HL-60 (cell line): ENCODE measurements around the gene CASTOR1.

Source experiments
- DNase-seq, 2 experiments: peaks; one replicate each; pipeline ENCODE4 v3.0.0-alpha.2; 2010 to 2020; ENCODE audit warnings: low read depth in 1 of 2, low spot score in 1 of 2
- H3K27ac ChIP-seq: fragments of 250-450 bp; sonication (Bioruptor Pico); replicated peaks from 2 replicates; pipeline ENCODE4 v1.5.1; 2020; ENCODE audit warnings: mild to moderate bottlenecking, moderate library complexity
- H3K27me3 ChIP-seq: fragments of 250-450 bp; sonication (Bioruptor Pico); 2 replicates; pipeline ENCODE4 v1.5.1; 2021; ENCODE audit warnings: mild to moderate bottlenecking, moderate library complexity; ENCODE audit not compliant: insufficient read depth, poor library complexity, severe bottlenecking
- H3K4me3 ChIP-seq: replicated peaks from 2 replicates; pipeline ENCODE4 v1.5.1; 2011; ENCODE audit warnings: mild to moderate bottlenecking, control low read depth, low read length; ENCODE audit not compliant: insufficient read depth
- GABPA ChIP-seq: IDR thresholded peaks from 2 replicates; pipeline ENCODE4 v1.6.1; 2012; ENCODE audit warnings: low read depth
- POLR2AphosphoS5 ChIP-seq: IDR thresholded peaks from 2 replicates; pipeline ENCODE4 v1.6.1; 2012; ENCODE audit warnings: low read depth
- REST ChIP-seq: IDR thresholded peaks from 2 replicates; pipeline ENCODE4 v1.6.1; 2012; ENCODE audit warnings: low read depth; ENCODE audit not compliant: insufficient replicate concordance
- SPI1 ChIP-seq: IDR thresholded peaks from 2 replicates; pipeline ENCODE4 v1.6.1; 2012; ENCODE audit warnings: low read depth, mild to moderate bottlenecking, borderline replicate concordance
- TF ChIP-seq, protein P1 (sequence below): IDR thresholded peaks from one replicate; pipeline ENCODE4 v1.5.1; 2011; ENCODE audit warnings: low read length, control low read depth, inconsistent platforms; ENCODE audit not compliant: insufficient read depth

CASTOR1 gene

DNA sequence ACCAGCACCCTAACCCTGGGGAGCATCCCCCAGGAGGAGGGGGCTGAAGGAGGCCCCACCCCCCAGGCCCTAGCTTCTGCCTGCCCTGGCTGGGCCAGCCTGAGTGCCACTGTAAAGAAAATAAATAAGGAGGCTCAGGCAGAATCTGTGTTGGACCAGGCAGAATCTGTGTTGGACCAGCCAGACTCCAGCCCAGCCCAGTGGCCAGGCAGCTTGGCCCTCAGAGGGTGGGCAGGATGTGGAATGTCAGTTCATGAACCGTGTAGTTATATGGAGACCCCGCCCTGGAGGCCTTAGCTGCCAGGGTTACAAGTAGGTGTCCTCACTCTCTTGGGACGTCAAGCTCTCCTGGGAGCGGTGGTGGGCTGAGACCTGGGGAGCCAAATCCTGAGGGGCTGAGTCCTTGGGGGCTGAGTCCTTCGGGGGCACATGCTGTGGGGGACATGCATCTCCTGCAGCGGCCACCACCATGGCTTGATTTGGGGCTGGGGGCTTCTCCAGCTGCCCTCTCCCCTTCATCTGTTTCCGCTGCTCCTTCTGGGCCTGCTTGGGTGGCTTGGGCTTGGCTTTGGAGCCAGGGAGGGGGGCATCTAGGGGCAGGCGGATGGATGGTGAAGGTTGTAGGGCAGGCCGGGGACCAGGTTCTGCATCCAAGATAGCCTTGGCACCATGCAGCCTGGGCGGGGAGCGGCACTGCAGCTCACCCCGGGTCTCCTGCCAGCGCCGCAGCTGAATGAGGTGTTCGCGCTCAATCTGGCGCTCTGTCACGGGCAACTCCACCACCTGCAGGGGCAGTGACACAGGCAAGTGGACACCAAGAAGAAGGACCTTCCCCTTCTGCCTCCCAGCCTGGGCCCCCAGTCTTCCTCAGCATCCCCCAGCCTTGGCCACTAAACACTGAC, 3.0 kb upstream of the CASTOR1 start:
- no peak for TF ChIP-seq GABPA
- TF ChIP-seq, protein P1, sequence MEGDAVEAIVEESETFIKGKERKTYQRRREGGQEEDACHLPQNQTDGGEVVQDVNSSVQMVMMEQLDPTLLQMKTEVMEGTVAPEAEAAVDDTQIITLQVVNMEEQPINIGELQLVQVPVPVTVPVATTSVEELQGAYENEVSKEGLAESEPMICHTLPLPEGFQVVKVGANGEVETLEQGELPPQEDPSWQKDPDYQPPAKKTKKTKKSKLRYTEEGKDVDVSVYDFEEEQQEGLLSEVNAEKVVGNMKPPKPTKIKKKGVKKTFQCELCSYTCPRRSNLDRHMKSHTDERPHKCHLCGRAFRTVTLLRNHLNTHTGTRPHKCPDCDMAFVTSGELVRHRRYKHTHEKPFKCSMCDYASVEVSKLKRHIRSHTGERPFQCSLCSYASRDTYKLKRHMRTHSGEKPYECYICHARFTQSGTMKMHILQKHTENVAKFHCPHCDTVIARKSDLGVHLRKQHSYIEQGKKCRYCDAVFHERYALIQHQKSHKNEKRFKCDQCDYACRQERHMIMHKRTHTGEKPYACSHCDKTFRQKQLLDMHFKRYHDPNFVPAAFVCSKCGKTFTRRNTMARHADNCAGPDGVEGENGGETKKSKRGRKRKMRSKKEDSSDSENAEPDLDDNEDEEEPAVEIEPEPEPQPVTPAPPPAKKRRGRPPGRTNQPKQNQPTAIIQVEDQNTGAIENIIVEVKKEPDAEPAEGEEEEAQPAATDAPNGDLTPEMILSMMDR: no peak
- TF ChIP-seq SPI1: no peak
- TF ChIP-seq POLR2AphosphoS5: no peak
- TF ChIP-seq REST: no peak
- Histone ChIP-seq H3K4me3 (no peak overlapping the region), H3K27ac (no peak overlapping the region), H3K27me3 (no peaks in the 10 kb centered on the region)
- DNase-seq: no peak

DNA sequence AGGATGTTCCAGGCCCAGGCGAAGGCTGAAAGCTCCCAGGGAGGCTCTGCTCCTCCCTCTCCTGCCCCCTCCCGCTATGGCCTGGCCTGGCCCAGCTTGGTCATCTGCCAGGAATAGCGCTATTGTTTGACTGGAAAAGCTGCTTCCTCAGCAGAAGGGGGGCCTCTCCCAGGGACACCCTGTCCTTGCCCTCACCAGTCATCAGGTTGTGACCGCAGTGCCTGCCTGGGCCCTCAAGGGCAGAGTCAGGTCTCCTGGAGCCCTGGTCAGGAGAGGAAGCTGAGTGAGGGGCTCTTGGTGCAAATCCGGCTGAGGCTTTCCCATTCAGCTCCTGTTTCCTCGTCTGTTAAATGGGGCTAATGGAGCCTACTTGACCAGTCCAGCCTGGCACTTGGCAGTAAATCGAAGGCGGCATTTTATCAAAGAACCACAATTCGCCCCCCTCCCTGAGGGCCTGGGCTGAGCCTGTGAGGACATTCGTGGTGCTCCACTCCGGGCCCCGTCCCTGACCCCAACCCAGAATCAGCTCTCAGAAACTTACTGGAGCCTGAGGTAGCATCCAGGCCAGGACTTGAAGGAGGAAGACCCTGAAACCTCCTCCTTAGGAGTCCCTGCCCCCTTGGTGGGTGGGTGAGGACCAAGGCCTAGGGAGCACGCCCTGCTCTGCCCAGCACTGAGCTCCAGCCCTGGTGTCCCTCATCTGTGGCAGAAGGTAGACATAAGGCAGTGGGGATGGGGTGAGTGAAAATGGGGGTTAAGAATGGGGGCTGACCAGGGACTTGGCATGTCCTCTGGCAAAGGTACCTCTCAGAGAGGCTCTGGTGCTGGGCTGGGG, 2.0 kb upstream of the CASTOR1 start:
- Histone ChIP-seq H3K4me3 (no peak overlapping the region), H3K27me3 (no peaks in the 10 kb centered on the region), H3K27ac (no peak overlapping the region)
- DNase-seq: no peak
- TF ChIP-seq REST (no peak), GABPA (no peak), POLR2AphosphoS5 (no peak), SPI1 (no peak)
- TF ChIP-seq, protein P1: no peak

DNA sequence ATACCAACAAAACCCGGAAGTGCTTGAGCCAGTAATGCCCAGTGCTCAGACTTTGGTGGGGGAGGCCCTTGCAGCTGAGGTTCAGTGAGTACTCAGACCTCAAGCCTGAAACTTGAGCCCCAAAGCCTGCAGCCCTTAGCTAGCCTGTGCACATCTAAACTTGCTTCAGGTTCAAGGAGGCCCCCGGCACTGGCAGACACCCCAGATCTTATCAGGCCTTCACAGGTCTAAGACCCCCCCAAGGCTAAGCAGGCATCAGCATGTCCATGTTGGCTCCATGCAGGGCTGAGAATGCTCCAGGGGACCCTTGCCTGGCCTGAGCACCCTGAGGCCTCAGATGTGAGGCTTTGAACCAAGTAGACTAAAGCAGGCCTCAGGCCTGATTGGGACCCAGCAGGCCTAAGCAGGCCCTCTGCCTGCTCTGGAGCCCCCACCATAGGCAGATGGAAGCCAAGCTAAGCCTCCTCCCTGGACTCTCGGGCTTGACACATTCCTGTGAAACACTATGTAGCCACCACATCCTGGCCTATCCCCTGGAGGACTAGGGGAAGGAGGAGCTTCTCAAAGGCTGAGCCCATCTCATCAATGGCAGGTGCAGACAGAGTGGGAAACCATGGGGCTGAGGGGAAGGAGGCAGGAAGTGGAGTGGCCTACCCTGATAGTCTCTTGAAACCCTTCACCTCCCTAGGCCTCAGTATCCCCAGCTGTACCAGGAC, 1.2 kb upstream of the CASTOR1 start:
- no peak for DNase-seq
- no peak overlapping the region for H3K27ac ChIP-seq
- TF ChIP-seq, protein P1: no peak
- TF ChIP-seq POLR2AphosphoS5: no peak
- no peak for TF ChIP-seq REST
- no peak for TF ChIP-seq GABPA
- TF ChIP-seq SPI1: no peak

More for the DNA sequence above, 1.2 kb upstream of the CASTOR1 start:
- Histone ChIP-seq H3K27me3 (no peaks in the 10 kb centered on the region), H3K4me3 (no peak overlapping the region)
